ENCODE results near the gene PLXNC1. TPM values are rescaled to one million over a fixed set of nuclear protein-coding genes. Genes with fewer than 3 reads are reported as not detected.

PLXNC1 gene
- polyA plus RNA-seq, 1 donor = 15.3 TPM

GRCh38 chr12:94266796-94267536 is 118.6 kb downstream of the PLXNC1 start:
- no peak for DNase-seq

DNA sequence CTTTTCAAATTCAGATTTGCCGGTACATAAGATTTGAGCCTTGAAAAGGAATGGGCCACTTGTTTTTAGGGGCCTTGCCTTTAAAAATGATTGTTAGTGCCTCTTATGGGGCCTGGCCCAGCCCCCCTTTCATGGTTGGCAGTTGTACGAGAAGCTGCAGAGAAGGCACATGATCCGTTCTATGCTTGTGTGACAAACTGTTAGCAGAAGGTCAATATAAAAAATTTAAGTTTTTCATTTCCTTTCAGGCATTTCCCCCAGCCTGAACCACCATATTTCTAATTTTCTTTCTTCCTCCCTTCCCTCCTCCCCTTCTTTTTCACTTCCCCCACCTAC is 119.1 kb downstream of the PLXNC1 start:
- DNase-seq = peak; percentile 78

DNA sequence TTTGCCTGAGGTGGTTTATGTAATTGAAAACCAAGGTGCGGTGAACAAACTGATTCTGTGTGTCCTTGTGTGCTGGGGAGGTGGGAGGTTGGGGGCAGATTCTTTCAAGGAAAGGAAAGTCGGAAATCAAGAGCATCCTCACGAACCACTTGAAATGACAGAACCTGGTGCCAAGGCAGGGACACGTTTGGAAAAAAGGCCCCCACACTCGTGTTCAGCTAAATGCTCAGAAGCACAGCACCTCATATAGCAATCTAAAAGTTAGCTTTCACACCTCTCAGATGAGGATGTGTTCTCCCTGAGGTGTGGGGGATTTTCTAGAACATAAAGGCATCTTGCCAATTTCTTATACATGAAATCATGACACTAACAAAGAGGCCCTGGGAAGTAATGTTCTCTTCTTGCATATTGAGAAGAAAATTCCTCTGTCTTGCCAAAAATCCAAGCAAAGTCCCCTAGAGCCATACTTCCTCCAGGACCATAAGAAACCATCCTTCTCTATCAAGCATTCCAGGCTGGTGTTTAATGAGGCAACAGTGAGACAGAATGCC is 119.6 kb downstream of the PLXNC1 start:
- DNase-seq = no peak

- no peak for DNase-seq
These were observed 121.1 kb downstream of the PLXNC1 start for GRCh38 chr12:94269316-94269999.

- DNase-seq = no peak
These were observed 123.0 kb downstream of the PLXNC1 start for GRCh38 chr12:94271351-94271750.

GRCh38 chr12:94272280-94272679 is 123.9 kb downstream of the PLXNC1 start:
- DNase-seq = no peak

- DNase-seq = no peak
These were observed 124.9 kb downstream of the PLXNC1 start for GRCh38 chr12:94273272-94273671.

GRCh38 chr12:94276725-94277124 is 128.3 kb downstream of the PLXNC1 start:
- no peak for DNase-seq

DNA sequence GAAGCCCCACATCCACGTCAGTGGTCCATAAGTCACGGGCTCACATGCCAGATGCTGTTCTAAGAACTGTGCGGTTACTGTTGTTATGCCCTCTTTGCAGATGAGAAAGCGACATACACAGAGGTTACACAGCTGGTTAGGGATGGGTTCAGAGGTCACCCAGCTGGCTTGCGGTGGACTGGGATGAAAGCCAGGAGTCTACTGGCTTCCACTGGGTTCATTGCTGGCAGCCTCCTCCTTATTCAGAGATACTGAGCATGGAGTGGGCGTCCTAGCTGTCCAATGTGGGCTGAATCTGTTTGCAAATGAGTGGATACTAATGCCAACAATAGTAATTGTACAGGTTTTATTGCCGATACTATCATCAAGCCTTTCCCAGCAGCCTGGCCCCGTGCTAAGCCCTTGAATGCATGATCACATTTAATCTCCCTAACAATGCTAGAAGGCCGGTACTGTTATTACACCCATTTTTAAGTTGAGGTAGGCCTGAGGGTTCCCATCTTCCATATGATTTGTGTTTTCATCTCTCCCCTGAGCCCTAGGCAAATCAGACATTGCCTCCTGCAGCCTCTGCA is 129.1 kb downstream of the PLXNC1 start:
- no peak for DNase-seq

GRCh38 chr12:94280063-94280462 is 131.7 kb downstream of the PLXNC1 start:
- no peak for DNase-seq

- no peak for DNase-seq
These were observed 134.3 kb downstream of the PLXNC1 start for GRCh38 chr12:94282675-94283074.

- DNase-seq = no peak
These were observed 135.7 kb downstream of the PLXNC1 start for GRCh38 chr12:94284046-94284445.

DNA sequence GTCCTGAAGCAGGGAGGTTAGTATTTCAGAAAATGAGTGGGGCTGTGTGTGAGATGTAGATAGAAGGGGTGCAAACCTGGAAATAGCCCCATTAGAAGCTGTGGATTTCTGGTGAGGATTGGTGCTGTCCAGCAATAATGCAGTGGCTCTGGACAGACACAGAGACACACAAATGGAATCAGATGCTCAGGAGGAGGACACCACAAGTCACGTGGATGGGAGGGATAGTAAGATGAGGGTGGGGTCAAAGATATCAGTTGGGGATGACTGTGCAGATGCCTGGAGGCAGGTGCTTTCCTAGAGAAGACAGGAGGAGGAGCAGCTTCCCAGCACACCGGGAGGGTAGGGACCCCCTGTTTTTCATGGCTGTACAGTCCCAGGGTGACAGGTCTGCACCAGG is 136.5 kb downstream of the PLXNC1 start:
- DNase-seq = no peak

GRCh38 chr12:94285943-94286582 is 137.7 kb downstream of the PLXNC1 start:
- DNase-seq = no peak

DNA sequence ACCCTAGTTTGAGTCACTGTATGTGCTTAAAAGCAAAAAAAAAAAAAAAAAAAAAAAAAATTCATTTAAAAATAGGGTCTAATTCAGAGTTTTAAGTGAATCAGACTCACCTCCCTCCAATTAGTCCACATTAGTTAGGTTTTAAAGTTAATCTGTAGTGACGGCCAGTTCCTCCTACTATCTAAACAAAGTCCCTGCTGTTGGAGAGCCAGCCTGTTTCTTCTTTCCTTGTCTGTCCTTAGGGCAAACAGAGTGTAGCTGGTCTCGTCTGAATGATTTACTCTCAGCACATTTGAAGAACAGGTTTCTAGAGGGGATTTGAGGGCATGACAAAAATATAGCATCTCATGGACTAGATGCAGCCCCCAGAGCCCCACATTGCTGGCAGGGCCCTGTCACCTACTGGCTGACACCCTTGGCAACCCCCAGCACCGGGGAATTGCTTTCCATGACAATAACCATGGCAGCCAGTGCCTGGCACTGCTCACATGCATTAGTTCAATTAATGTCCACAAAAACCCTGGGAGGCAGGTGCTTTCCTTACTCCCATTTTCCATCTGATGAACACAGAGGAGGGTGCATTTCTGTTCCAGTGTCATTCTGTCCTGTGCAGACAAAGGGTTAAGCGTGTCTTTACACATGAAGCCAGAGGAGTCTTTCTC is 138.3 kb downstream of the PLXNC1 start:
- no peak for DNase-seq

- DNase-seq = no peak
These were observed 138.9 kb downstream of the PLXNC1 start for GRCh38 chr12:94287245-94287628.

GRCh38 chr12:94289461-94290312 is 141.3 kb downstream of the PLXNC1 start:
- peak; percentile 60 for DNase-seq

DNA sequence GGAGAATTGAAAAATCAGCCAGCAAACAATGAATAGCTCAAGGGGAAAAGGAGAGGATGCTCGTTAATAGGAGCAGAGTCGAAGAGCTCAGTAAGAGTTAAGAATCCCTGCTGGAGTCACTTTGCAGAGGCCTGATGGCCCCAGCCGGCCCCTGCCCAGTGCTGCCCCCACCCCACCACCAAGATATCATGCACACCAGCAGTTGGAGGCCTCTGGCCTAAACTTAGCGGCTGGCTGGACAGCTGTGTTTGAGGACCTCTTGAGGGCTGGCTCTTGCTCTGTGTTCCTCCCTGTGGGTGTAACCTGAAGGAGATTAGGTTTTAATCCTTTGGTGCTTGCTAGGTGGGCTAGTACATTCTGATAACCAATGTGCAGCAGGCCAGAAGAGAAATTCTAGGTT is 142.0 kb downstream of the PLXNC1 start:
- DNase-seq = no peak

- no peak for DNase-seq
These were observed 148.8 kb downstream of the PLXNC1 start for GRCh38 chr12:94297096-94297699.

- no peak for DNase-seq
These were observed 149.6 kb downstream of the PLXNC1 start for GRCh38 chr12:94297876-94298505.

GRCh38 chr12:94299846-94300245 is 151.5 kb downstream of the PLXNC1 start:
- no peak for DNase-seq

Data from hindlimb muscle (tissue), 1 donor.